ENCODE data around the gene PHF3. TPM values are rescaled to one million over a fixed set of nuclear protein-coding genes. Genes with fewer than 3 reads are reported as not detected.

The PHF3 gene
- total and polyA plus RNA-seq, 7 donors = 9.7 to 80.5 (median 59.6) TPM

- Histone ChIP-seq H3K27me3 (no peaks in the 10 kb centered on the region), H3K4me1 (no peaks in the 10 kb centered on the region), H3K4me3 (no peak overlapping the region), H3K36me3 (no peaks in the 10 kb centered on the region), H3K27ac (no peak overlapping the region), H3K9me3 (no peaks in the 10 kb centered on the region)
- intact Hi-C loops (cut with DNase I) = loop anchor here (1.0 to 5.0 kb wide), 2 partner anchors 166 to 182 kb away; no protein-coding TSS in a partner anchor
- WGBS, 2 donors = 24 to 25% methylated on average over 4 of the region's 4 CpGs
- DNase-seq = no peak
- TF ChIP-seq EP300 (IDR thresholded peaks at IDR 0.05) (no peak), POLR2AphosphoS5 (IDR thresholded peaks at IDR 0.05) (no peak), CTCF (IDR thresholded peaks at IDR 0.05) (peak in 2 of 4 experiments; percentile 40 to 71), POLR2A (IDR thresholded peaks at IDR 0.05) (no peak)
These were observed 128.8 kb downstream of the PHF3 start for GRCh38 chr6:63764318-63764916.

Small RNA genes lying within 50 kb of the gene (small RNA-seq; reads per million reads assigned to genes)
- 0 to 0.11 (median 0) reads per million in 3 donors for gene AL513043.1

Other genes starting within 250 kb of the PHF3 start
- 10 to 100 TPM; 21.4 to 56.6 (median 42.2) TPM for gene PTP4A1, start 63.3 kb upstream of the PHF3 start, total RNA-seq
- 100 to 1,000 TPM in 1 of 3 donors, 10 to 100 TPM in 2; 39.5 to 173 (median 63.1) TPM for gene PTP4A1, start 63.3 kb upstream of the PHF3 start, polyA plus RNA-seq